Activated B cell treated with CpG ODN at 0.5 μM for 24 hours (primary cell): Measurements from ENCODE around the gene GALNT2. TPM values are rescaled to one million over a fixed set of nuclear protein-coding genes. Genes with fewer than 3 reads are reported as not detected.

Experiments
- ATAC-seq: fragments of 200-7000 bp; cut with Tn5 transposase; one replicate; pipeline ENCODE4 v1.10.0; 2021; ENCODE audit warnings: low read depth, mild to moderate bottlenecking, moderate library complexity
- CTCF ChIA-PET: fragments of 350-600 bp; sonication (Branson Sonifier 250); formaldehyde crosslinking; loops from one replicate; lab custom pipeline; 2021; ENCODE audit warnings: antibody characterized with exemption; lab: Charles Lee
- POLR2A ChIA-PET: fragments of 350-600 bp; sonication (Branson Sonifier 250); formaldehyde crosslinking; loops from one replicate; lab custom pipeline; 2021; ENCODE audit warnings: antibody characterized with exemption; lab: Charles Lee
- DNase-seq: peaks from one replicate; pipeline ENCODE4 v3.0.0; 2022
- H3K27ac Mint-ChIP-seq: one replicate; pipeline ENCODE4 v1.8.0; 2020; ENCODE audit warnings: mixed read lengths
- H3K27me3 Mint-ChIP-seq: one replicate; pipeline ENCODE4 v1.8.0; 2021; ENCODE audit warnings: mixed read lengths
- H3K36me3 Mint-ChIP-seq: one replicate; pipeline ENCODE4 v1.8.0; 2021; ENCODE audit warnings: low read depth, mixed read lengths
- H3K4me1 Mint-ChIP-seq: one replicate; pipeline ENCODE4 v1.8.0; 2021; ENCODE audit warnings: mixed read lengths
- H3K4me3 Mint-ChIP-seq: one replicate; pipeline ENCODE4 v1.8.0; 2020; ENCODE audit warnings: mild to moderate bottlenecking, mixed read lengths
- H3K9me3 Mint-ChIP-seq: one replicate; pipeline ENCODE4 v1.8.0; 2020; ENCODE audit warnings: mixed read lengths
- CTCF ChIP-seq: fragments of 200-600 bp; IDR thresholded peaks from one replicate; pipeline ENCODE4 v1.8.0; 2022; ENCODE audit warnings: antibody characterized with exemption, mild to moderate bottlenecking
- intact Hi-C: fragments of 100-400 bp; cut with micrococcal nuclease; formaldehyde crosslinking; loops from one replicate; pipeline ENCODE4 v1.15.1; 2024
- total RNA-seq: library from RNA; stranded (reverse); gene quantifications from 2 replicates; pipeline ENCODE4 v1.2.3, GENCODE V29; 2022

GALNT2 gene
- total RNA-seq, 1 donor from 2014 or later = 108 TPM

GRCh38 chr1:230299191-230300006 lies 232.4 kb downstream of the GALNT2 start:
- DNase-seq (no peak), ATAC-seq (no peak)
- ChIA-PET CTCF (no interaction called here), POLR2A (no interaction called here)
- peaks cover 51% of the 10 kb centered on the region for H3K4me1 Mint-ChIP-seq
- no peaks in the 10 kb centered on the region for H3K9me3 Mint-ChIP-seq
- intact Hi-C loops = loop anchor here (5.0 to 10.0 kb wide), 4 partner anchors 132 to 455 kb away; partner anchors contain the start of gene GALNT2
- peak overlapping the region; percentile 71 for H3K27ac Mint-ChIP-seq
- TF ChIP-seq CTCF = no peak
- H3K36me3 Mint-ChIP-seq = no peaks in the 10 kb centered on the region
- no peaks in the 10 kb centered on the region for H3K27me3 Mint-ChIP-seq
- peak overlapping the region; percentile 29 for H3K4me3 Mint-ChIP-seq

- H3K27ac Mint-ChIP-seq = peak overlapping the region; percentile 81
- ATAC-seq (peak; percentile 69), DNase-seq (no peak)
- intact Hi-C loops = loop anchor here (1.0 to 10.0 kb wide), 5 partner anchors 9 to 456 kb away; partner anchors contain the start of gene GALNT2
- H3K9me3 Mint-ChIP-seq = no peaks in the 10 kb centered on the region
- TF ChIP-seq CTCF = no peak
- H3K27me3 Mint-ChIP-seq = no peaks in the 10 kb centered on the region
- H3K4me3 Mint-ChIP-seq = peak overlapping the region; percentile 49
- CTCF ChIA-PET = interaction anchor here (0.6 kb wide), 1 partner anchor 9 kb away, joined by 3 read pairs; no protein-coding TSS in a partner anchor
- peaks cover 53% of the 10 kb centered on the region for H3K4me1 Mint-ChIP-seq
- POLR2A ChIA-PET = interaction anchor here (1.0 to 1.8 kb wide), 5 partner anchors 9 to 191 kb away, joined by 3 to 7 read pairs (median 7); no protein-coding TSS in a partner anchor
- no peaks in the 10 kb centered on the region for H3K36me3 Mint-ChIP-seq
These were observed 233.6 kb downstream of the GALNT2 start for GRCh38 chr1:230300322-230301301.

- H3K36me3 Mint-ChIP-seq = no peaks in the 10 kb centered on the region
- H3K27ac Mint-ChIP-seq = peak overlapping the region; percentile 81
- H3K4me3 Mint-ChIP-seq = peak overlapping the region; percentile 49
- POLR2A ChIA-PET = interaction anchor here (0.7 to 1.8 kb wide), 6 partner anchors 10 to 1211 kb away, joined by 3 to 7 read pairs (median 7); no protein-coding TSS in a partner anchor
- TF ChIP-seq CTCF = no peak
- CTCF ChIA-PET = interaction anchor here (0.6 kb wide), 1 partner anchor 8 kb away, joined by 3 read pairs; no protein-coding TSS in a partner anchor
- no peak for DNase-seq
- no peaks in the 10 kb centered on the region for H3K9me3 Mint-ChIP-seq
- H3K4me1 Mint-ChIP-seq = peaks cover 58% of the 10 kb centered on the region
- ATAC-seq = peak; percentile 6
- intact Hi-C loops = loop anchor here (1.0 to 10.0 kb wide), 5 partner anchors 10 to 457 kb away; partner anchors contain the start of gene GALNT2
- no peaks in the 10 kb centered on the region for H3K27me3 Mint-ChIP-seq
These were observed 234.3 kb downstream of the GALNT2 start for GRCh38 chr1:230301322-230301721.

GRCh38 chr1:230301822-230302221 lies 234.8 kb downstream of the GALNT2 start:
- ChIA-PET CTCF (interaction anchor here (1.2 kb wide), 1 partner anchor 641 kb away, joined by 5 read pairs; no protein-coding TSS in a partner anchor), POLR2A (interaction anchor here (0.7 to 1.8 kb wide), 4 partner anchors 20 to 1210 kb away, joined by 4 to 7 read pairs (median 6); no protein-coding TSS in a partner anchor)
- ATAC-seq (no peak), DNase-seq (no peak)
- no peaks in the 10 kb centered on the region for H3K36me3 Mint-ChIP-seq
- no peaks in the 10 kb centered on the region for H3K9me3 Mint-ChIP-seq
- TF ChIP-seq CTCF = no peak
- H3K4me1 Mint-ChIP-seq = peaks cover 58% of the 10 kb centered on the region
- no peak overlapping the region for H3K4me3 Mint-ChIP-seq
- no peaks in the 10 kb centered on the region for H3K27me3 Mint-ChIP-seq
- H3K27ac Mint-ChIP-seq = no peak overlapping the region
- intact Hi-C loops = loop anchor here (1.0 to 10.0 kb wide), 5 partner anchors 11 to 457 kb away; partner anchors contain the start of gene GALNT2
